NCI-H2171 treated with DMSO at 0.1 percent for 48 hours (cell line): ENCODE results near the gene RBMS3.

Experiments
- DNase-seq: peaks from one replicate; lab custom pipeline; 2025; lab: John Stamatoyannopoulos, UW

RBMS3 gene

DNA sequence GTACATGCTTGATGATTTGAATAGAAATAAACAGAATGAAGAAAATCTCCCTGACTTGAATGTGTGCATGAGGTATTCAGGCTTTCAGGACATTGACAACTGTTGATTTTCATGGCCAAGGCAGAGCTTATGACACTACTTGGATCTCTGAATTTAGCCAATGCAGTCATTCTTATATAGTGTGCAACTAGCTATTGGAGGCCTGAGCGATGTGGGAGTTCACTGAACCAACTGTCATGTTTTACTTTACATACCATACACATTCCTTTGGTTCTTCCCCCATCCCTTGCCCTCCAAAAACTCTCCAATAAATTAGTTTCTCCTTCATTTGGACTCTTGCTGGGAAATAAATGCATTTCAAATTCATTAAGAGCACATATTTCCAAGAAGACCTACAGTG, 460.4 kb downstream of the RBMS3 start:
- no peak for DNase-seq

DNA sequence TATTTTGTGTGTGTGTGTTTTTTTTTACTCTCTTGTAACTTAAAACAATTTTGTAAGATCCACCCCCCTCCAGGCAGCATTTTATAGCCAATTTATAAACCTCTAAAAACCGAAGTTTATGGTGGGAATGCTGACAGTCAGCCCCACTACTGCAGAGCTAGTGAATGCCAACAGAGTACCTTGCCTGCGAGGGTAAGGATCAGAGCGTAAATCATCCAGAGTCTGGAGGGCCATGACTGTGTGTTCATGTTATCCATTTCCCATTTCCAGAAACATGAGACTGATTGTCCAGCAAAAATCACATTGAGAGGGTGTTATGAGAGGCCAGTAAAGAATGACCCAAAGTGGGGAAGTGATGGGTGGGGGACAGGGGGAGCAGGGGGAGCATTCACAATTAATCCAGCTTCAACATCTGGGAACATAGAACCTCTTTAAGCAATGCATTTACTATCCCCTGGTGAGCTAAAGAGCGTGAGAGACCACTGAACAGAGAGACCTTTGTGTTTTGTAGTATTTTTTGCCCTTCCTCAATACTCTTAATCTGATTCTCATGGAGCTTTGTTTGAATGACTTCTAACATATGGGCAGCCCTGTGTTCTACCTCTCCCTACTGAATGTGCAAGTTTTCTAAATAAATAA, 464.5 kb downstream of the RBMS3 start:
- no peak for DNase-seq

DNA sequence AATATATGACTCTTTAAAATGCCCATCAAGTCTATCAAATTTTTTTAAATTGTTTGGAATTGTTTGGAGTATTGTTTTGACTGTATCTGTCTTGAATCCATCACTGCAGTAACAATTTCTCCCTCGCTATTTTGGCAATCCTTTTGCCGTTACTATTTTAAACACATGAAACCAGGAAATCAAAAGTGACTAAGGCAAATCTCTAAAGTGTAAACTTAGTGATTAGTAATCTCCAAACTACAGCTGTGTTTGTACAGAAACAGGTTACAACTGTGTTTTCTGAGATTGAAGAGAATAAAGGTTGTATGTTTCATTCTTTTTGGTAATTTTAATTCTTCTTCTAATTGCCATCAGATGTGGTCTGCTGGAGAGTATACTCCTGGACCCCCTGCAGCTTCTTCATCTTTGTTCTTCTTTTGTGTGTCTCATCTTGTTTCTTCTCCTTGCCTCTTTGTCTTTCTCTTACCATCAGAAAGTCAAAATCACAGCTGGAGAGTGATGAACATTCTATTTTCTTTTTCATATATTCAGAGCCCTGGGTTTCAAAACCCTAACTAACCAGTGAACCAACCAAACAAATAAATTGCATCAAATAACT, 465.4 kb downstream of the RBMS3 start:
- DNase-seq, result no peak

DNA sequence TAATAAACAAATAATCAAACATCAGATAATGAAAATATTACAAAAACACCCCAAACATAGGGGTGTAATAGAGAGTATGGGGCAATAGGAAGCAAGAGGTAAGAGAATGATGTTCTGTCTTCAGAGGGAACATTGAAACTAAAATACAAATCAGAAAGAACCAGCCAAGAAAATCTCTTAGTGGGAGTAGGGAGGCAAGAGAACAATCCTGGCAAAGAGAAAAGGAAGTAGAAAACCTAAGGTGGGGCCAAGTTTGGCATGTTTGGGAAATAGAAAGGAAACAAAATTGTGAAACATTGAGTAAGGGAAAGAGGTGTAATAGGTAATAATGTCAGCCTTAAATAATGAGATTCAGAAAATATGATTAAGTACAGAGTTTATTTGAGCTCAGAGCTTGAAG, 467.1 kb downstream of the RBMS3 start:
- DNase-seq, result no peak

DNA sequence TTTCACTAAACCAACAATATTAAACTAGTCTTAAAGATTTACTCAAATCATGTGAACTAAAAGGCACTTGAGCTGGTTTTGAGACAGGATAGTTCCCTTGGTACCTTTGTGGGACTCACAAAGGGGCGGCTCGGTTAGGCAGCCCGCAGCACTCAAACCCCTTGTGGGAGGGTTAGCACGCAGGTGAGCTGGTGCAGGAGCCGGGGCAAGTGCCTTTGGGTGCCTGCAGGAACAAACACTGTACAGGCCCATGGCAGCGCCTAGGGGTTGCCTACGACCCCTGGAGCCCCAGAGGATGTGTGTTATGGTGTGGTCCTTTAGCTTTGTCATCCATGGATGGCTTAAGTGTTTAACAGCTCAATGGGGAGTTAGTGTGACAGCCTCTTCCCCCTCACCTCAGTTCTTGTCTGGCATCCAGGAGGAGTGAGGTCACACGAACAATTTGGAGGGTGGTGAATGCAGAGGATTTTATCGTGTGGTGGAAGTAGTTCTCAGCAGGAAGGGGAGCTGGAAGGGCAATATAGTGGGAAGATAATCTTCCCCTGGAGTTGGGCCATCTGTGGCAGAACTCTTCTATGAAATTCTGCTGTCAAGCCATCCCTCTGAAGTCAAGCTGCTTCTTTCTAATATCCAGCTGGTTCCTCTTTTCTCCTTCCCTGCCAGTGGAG, 470.9 kb downstream of the RBMS3 start:
- peak; percentile 2 for DNase-seq

DNA sequence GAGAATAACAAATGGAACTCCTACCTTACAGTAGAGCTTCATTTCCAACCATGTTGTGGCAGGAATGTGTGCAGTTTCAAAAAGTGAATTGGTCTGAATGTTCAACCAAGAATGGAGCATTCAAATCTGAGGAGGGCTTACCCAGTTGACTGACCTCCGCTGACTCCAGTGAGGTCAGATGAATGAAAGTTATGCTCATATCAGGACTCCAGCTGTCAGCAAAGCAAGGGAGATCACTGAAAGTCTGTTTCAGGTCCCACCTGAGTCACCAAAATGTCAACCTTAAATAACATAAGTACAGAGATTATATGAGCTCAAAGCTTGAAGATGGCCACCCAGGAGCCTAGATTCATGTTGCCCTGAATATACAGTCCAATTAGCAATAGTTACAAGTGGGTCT, 473.5 kb downstream of the RBMS3 start:
- DNase-seq, result no peak

DNA sequence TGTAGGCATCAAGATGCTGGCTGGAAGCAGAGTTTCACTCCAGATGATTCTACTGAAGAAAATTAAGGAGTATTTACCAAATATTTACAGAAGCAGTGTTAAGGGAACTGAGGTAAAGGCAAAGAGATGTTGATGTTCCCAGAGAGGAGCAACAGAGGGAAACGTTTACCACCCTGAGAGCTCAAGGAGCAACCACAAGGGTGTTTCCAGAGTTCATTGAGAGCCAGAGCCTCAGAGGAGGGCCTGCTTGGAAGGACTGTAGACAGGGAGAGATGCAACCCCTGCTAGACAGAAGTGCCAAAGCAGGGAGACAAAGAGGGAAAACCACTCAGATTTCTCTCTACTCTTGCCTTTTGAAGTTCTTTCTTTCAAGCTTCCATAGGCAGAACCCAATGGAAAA, 474.5 kb downstream of the RBMS3 start:
- no peak for DNase-seq

DNA sequence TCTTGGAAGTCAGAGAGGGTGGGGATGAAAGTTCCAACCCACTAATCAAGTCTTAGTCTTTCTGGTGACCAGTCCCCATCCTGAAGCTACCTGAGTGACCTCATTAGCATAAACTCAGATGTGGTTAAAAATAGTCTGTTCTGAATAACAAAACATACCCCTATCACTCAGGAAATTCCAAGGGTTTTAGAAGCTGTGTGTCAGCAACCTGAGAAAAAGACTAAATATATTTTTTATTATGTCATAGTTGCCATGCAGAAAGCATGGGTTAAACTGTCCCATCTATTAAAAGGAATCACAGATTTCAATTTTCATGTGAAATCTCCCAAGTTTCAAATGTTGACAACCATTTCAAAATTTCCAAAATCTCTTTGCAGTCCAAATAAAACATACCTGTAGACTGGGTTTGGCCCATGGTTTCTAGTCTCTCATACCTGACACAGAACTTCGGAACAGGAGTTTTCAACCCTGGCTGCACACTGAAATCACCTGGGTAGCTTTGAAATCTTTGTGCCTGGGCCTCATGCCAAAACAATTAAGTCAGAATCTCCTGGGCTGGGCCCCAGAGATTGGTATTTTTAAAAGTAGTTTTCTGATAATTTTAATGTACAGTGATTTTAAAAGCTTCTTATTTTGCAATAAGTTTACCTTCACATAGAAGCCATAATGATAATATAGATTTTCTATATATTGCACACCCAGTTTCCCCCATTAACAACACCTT, 476.3 kb downstream of the RBMS3 start:
- peak; percentile 27 for DNase-seq

DNA sequence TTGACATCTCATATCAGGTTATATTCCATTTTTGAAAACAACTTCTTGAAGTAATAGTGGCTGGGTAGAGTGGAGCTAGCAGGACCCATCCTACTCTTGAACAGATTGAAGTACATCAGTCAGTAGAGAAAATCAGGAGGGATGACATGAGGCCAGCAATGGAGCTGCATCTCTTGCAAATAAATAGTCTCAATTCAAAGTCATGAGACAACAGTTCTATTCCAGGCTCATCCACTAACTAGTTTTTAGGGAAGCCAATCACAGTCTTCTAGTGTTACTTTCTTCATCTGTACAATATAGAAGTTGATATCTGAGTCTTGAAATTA, 477.2 kb downstream of the RBMS3 start:
- DNase-seq, result no peak

DNA sequence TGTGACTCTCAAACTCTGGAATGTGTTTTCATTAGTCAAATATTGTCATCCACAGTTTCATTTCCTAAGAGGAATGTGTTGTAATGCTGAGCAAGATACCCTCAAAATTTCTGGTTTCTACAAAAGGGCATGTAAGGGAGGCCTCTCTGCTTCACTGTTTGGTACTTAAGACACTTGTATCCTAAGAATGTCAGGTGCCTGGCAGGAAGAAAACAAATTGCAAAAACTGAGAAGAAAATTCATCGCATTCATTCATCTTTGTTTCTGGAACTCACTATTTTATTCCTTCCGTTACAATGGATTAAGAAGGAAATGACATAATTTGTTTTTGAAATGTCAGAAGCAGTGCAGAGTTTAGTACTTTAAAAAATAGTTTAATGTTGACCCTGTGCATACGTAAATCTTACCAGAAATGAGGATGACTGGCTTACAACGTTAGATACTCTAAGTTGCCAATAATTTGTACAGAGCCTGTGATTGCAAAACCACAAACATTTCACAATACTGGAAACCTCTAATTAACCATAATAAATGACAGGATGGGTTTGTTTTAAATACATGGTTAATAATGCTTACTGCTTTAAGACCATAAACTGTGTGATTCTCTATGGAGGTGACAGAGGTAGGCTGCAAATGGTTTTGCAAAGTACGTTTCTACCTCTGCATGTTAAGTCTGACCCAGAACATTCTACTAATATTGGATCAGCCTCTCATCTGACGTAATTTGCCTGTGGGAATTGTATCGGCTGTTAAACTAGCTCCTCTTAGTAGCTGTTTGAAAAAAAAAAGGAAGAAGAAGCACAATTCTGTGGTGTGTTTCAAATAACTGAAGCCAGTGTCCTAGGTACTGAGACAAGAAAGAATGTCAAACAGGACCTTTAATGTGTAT, 477.8 kb downstream of the RBMS3 start:
- no peak for DNase-seq

DNA sequence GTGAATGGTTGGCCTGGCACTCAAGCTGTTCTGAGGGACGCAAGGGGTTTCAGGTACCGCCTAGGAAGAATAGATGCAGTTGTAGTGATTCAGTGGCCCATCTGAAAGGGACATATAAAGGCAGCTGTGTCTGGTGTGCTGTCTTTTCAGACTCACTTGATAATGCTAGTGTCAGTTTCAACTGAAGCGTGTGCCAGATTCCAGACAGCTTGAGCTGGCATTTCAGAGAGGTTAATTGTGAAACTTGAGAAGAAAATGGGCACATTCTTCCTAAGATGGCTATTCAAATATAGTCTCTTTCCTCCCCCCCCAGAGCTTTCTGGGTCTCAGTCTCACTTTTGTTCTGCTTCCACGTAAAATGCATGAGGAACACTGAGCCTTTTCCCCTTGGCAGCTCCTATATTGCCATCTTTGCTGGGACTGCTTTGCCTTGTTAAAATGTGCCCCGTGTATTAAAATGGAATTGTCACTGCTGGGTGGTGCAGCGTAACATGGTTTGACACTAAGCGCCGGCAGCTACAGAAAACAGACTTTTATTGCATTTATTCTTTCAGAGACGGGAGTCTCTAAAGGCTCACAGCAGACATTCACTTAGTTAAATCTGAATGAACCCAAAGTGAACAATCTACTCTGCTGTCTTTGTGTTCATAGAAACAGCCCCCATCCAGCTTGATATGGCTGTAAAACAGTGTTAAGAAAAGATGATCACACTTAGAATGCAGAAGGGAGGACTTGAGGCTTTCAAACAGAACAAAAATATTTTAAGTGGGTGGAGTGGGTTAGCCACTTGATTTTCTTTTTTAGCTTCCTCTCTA, 478.7 kb downstream of the RBMS3 start:
- peak; percentile 91 for DNase-seq

DNA sequence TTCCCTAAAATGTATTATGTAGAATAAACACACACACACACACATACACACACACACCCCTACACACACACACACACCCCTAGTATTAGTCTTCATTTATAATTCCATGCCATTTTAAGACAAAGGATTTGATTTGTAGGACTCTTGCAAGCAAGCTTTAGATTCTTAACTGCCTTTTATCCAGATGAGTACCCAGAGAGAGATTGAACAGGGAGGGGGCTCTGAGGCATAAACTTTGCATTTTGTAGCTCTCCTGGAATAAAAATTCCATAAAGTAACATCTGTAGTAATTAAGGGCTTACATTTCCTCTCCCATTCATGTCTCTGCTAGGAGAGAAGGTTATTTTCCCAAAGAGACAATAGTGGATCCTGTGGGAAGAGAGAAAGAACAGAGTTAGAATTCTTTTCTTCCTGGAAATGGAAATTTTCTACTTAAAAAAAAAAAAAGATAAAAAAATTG, 479.4 kb downstream of the RBMS3 start:
- peak; percentile 17 for DNase-seq

DNA sequence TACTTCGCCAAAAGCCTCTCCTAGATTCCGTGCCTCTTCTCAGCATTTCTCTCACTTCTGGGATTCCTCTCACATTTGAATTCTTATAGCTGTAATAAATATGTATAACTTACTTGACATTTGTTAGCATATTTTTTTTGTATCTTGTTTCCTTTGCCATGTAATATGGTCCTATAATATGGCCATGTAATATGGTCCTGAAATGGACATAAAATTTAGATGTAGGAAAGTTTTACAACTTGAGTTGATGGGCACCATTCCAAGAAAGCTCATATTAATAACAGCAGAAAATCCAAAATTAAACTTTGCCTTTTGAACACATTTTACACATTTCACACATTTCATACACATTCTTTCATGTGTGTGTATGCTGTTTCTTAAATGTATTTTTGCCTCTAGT, 480.6 kb downstream of the RBMS3 start:
- no peak for DNase-seq

DNA sequence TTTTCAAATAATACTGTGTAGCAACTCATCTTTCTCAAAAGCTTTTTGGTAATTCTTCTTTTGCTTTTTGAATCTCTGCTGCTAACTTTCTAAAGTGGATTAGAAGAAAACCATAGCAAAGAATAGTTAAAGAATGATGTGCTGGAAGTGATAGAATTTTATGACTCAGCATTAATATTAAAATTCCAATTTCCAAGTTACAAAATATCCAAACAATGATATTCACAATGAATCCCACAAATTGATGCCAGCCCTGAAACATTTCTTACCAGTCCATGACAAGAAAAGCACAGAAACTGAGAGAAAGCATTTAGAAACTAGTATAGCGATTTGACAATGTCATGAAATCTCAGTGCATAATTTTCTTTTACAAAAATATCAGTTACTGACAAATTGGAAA, 482.2 kb downstream of the RBMS3 start:
- DNase-seq, result no peak

DNA sequence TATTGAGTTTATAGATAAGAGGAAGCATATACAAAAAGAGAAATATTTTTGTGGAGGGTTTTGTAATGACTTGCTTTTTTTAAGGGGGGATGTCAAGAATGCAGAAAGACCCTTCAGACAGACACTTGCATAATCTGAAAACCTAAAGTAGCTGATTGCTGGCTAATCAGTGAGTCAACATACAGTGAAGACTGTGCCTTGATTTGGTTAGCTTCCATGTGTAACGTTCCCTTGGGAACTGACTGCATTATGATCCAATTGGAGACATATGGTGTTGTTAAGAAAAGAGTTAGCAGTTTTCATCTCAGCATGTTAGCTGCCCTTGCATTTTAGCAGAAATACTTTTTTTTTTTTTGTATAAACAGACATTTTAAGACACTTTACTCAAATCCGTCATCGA, 483.2 kb downstream of the RBMS3 start:
- peak; percentile 92 for DNase-seq

DNA sequence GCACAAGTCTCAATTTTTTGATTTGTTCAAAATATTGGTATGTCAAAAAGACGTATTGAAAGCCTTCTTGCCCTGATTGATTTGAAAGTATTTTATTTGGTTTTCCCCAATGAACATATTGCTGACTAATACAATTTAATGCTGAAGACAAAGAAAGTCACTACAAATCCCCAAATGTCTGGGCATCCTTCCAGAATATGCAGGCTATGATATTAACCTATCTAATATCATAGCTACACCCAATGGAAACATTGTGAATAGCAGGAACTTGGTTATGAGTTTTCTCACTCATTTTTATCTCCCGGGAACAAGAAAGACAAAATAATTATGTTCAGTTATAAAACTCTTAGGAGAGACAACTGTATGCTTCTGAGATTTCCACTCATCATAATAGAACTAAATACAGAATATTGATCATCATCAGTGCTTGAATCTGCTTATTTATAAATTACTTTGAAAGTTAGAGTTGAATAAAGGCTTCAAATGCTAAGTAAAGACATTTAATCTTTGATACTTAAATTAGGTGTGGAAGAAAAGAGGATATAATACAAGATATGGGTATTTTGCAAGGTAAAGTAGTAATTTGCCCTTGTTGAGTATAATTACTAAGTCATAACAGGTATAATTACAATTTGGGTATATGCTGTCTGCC, 483.9 kb downstream of the RBMS3 start:
- peak; percentile 80 for DNase-seq

DNA sequence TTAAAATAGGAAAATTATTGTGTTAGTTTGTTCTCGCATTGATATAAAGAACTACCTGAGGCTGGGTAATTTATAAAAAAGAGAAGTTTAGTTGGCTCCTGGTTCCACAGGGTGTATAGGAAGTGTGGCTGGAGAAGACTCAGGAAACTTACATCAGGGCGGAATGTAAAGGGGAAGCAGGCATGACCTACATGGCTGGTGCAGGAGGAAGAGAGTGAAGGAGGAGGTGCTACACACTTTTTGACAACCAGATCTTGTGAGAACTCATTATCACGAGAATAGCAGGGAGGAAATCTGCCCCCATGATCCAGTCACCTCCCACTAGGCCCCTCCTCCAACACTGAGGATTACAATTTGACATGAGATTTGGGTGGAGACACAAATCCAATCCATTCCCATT, 490.7 kb downstream of the RBMS3 start:
- DNase-seq, result no peak

DNA sequence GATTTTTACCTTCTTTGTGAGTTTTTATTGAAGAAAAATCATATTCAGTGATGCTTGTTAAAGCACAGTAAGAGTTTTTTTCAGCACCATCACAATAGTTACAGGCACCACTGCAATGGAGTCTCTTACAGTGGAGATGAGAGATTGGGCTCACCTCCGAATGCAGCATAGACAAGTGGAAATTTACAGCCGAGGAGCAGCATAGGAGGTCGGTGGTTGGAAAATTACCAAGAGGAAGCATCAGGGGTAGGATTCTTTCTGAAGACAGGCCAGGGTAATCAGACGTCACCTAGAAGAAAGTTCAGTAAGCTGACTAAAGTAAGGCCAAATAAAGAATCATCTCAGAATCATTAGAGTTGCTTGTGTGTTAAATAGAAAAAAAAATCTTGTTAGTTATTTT, 491.6 kb downstream of the RBMS3 start:
- no peak for DNase-seq

DNA sequence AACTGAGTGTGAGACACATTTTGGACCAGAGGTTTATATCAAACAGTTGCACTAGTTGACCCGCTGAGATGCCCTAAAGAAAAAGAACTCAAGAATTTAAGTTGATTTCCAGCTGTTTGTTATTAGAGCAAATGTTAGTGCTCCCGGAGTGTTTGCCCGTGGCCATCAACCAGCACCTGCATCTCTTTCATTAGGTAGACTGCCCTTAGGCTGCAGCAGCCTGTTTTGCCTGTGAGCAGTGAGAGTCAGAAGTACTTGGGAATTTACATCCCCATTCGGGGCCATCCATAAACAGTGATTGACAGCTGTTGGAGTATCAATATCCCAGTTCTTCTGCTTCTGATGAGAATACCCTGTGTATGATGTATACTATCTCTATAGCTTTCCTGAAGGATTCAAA, 492.6 kb downstream of the RBMS3 start:
- DNase-seq, result no peak

DNA sequence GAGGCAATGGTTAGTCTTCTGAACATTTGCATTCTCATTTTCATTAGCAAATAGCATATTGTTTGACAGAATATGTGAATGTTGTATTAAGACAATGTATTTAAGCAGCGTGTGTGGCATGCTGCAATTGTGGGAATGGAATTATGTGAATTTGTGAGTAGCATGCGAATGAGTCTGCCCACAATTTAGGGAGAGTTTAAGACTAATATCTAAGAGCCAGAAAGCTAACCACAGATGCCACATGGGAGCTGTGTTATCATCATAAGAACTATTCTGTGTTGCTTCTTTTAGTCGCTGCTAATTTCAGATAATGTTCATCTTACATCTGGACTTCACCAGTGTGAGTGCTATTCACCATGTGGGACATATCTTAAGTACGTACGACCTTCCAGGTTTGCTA, 494.5 kb downstream of the RBMS3 start:
- DNase-seq, result no peak

DNA sequence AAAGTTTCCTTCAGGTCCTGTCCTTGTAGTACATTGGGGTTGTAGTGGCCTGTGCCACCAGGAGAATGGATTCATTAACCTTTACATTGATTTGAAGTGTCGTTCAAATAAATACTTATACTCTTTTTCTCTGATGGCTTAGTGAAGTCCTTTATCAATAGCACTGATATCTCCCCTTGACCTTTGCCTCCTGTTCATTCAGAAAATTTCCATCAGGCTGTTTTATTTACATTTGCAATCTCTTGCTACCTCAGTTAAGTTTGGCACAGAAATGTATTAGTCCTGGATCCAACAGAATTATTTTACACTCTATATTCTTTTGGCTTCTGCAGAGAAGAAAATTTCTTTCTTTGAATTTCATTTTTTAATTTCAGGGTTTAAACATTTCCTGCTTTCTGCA, 497.0 kb downstream of the RBMS3 start:
- DNase-seq, result no peak
